ENCODE results near the gene KRT84. TPM values are rescaled to one million over a fixed set of nuclear protein-coding genes. Genes with fewer than 3 reads are reported as not detected.

The KRT84 gene
- total and polyA plus RNA-seq, 11 donors = not detected

GRCh38 chr12:52331039-52331438, 54.4 kb downstream of the KRT84 start:
- TF ChIP-seq POLR2A (IDR thresholded peaks at IDR 0.05) = no peak
- TF ChIP-seq, protein P1, sequence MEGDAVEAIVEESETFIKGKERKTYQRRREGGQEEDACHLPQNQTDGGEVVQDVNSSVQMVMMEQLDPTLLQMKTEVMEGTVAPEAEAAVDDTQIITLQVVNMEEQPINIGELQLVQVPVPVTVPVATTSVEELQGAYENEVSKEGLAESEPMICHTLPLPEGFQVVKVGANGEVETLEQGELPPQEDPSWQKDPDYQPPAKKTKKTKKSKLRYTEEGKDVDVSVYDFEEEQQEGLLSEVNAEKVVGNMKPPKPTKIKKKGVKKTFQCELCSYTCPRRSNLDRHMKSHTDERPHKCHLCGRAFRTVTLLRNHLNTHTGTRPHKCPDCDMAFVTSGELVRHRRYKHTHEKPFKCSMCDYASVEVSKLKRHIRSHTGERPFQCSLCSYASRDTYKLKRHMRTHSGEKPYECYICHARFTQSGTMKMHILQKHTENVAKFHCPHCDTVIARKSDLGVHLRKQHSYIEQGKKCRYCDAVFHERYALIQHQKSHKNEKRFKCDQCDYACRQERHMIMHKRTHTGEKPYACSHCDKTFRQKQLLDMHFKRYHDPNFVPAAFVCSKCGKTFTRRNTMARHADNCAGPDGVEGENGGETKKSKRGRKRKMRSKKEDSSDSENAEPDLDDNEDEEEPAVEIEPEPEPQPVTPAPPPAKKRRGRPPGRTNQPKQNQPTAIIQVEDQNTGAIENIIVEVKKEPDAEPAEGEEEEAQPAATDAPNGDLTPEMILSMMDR (IDR thresholded peaks at IDR 0.05) = no peak
- Histone ChIP-seq H3K9me3 (peaks cover 0 to 12% (median 4%) of the 10 kb centered on the region in 12 donors), H3K36me3 (no peaks in the 10 kb centered on the region), H3K27ac (no peak overlapping the region), H3K4me3 (no peak overlapping the region), H3K4me1 (no peaks in the 10 kb centered on the region), H3K27me3 (peaks cover 0 to 18% (median 0%) of the 10 kb centered on the region in 9 donors)
- 40 to 50% (median 43%) methylated on average over 1 of the region's 1 CpG for whole genome bisulfite sequencing, 4 donors
- no peak for ATAC-seq
- intact Hi-C loops (cut with DNase I) = no loop called here
- no peak for DNase-seq

- 68 to 86% (median 76%) methylated on average over 5 to 10 of the region's 10 CpGs for WGBS, 4 donors
Observed at GRCh38 chr12:52327830-52328500, 57.5 kb downstream of the KRT84 start.

More at GRCh38 chr12:52327830-52328500, 57.5 kb downstream of the KRT84 start:
- Histone ChIP-seq H3K36me3 (no peaks in the 10 kb centered on the region), H3K4me1 (no peaks in the 10 kb centered on the region), H3K27ac (no peak overlapping the region), H3K4me3 (no peak overlapping the region), H3K27me3 (peaks cover 0 to 12% (median 0%) of the 10 kb centered on the region in 9 donors), H3K9me3 (no peaks in the 10 kb centered on the region)
- DNase-seq = no peak
- intact Hi-C loops (cut with DNase I) = loop anchor here in 8 of 10 donors (1.0 to 5.0 kb wide), 3 partner anchors 171 to 172 kb away; no protein-coding TSS in a partner anchor
- ATAC-seq = peak in 3 of 4 donors; percentile 5 to 17 (median 16)
- TF ChIP-seq POLR2A (IDR thresholded peaks at IDR 0.05) = no peak
- TF ChIP-seq, protein P1 (IDR thresholded peaks at IDR 0.05) = no peak

Other genes with a start within 250 kb of the KRT84 start
- 1 to 10 TPM in 2 of 9 donors, under 1 TPM in 5, not detected in 2; 0.15 to 1.2 (median 0.24) TPM for gene KRT80, start 193.6 kb downstream of the KRT84 start, total RNA-seq
- under 1 TPM; 0.08 to 0.72 TPM for gene KRT80, start 193.6 kb downstream of the KRT84 start, polyA plus RNA-seq
- 10 to 100 TPM in 1 of 9 donors, 1 to 10 TPM in 4, under 1 TPM in 2, not detected in 2; 0.20 to 56.7 (median 3.6) TPM for gene KRT7, start 152.4 kb downstream of the KRT84 start, total RNA-seq
- under 1 TPM in 1 of 2 donors, not detected in 1; 0.76 TPM for gene KRT7, start 152.4 kb downstream of the KRT84 start, polyA plus RNA-seq
- not detected for gene KRT86, start 111.0 kb downstream of the KRT84 start, total RNA-seq
- not detected for gene KRT86, start 111.0 kb downstream of the KRT84 start, polyA plus RNA-seq
- gene KRT81, start 94.1 kb downstream of the KRT84 start, total RNA-seq = not detected
- gene KRT81, start 94.1 kb downstream of the KRT84 start, polyA plus RNA-seq = not detected
- not detected for gene KRT83, start 64.3 kb downstream of the KRT84 start, total RNA-seq
- gene KRT83, start 64.3 kb downstream of the KRT84 start, polyA plus RNA-seq = not detected
- gene KRT85, start 18.2 kb downstream of the KRT84 start, total RNA-seq = not detected
- gene KRT85, start 18.2 kb downstream of the KRT84 start, polyA plus RNA-seq = not detected
- gene KRT82, start 20.7 kb upstream of the KRT84 start, total RNA-seq = not detected
- not detected for gene KRT82, start 20.7 kb upstream of the KRT84 start, polyA plus RNA-seq
- gene KRT75, start 48.7 kb upstream of the KRT84 start, total RNA-seq = not detected
- gene KRT75, start 48.7 kb upstream of the KRT84 start, polyA plus RNA-seq = not detected
- gene KRT6B, start 66.5 kb upstream of the KRT84 start, total RNA-seq = not detected
- gene KRT6B, start 66.5 kb upstream of the KRT84 start, polyA plus RNA-seq = not detected
- not detected for gene KRT6C, start 88.2 kb upstream of the KRT84 start, total RNA-seq
- gene KRT6C, start 88.2 kb upstream of the KRT84 start, polyA plus RNA-seq = not detected
- gene KRT6A, start 107.6 kb upstream of the KRT84 start, total RNA-seq = under 1 TPM in 1 of 9 donors, not detected in 8; 0.11 TPM
- gene KRT6A, start 107.6 kb upstream of the KRT84 start, polyA plus RNA-seq = under 1 TPM in 1 of 2 donors, not detected in 1; 0.03 TPM
- gene KRT5, start 134.7 kb upstream of the KRT84 start, total RNA-seq = 1 to 10 TPM in 1 of 9 donors, not detected in 8; 3.4 TPM
- under 1 TPM in 1 of 2 donors, not detected in 1; 0.40 TPM for gene KRT5, start 134.7 kb upstream of the KRT84 start, polyA plus RNA-seq
- not detected for gene KRT71, start 167.5 kb upstream of the KRT84 start, total RNA-seq
- gene KRT71, start 167.5 kb upstream of the KRT84 start, polyA plus RNA-seq = not detected
- not detected for gene KRT74, start 188.2 kb upstream of the KRT84 start, total RNA-seq
- gene KRT74, start 188.2 kb upstream of the KRT84 start, polyA plus RNA-seq = not detected
- gene KRT72, start 215.8 kb upstream of the KRT84 start, total RNA-seq = not detected
- not detected for gene KRT72, start 215.8 kb upstream of the KRT84 start, polyA plus RNA-seq
- not detected for gene KRT73, start 232.9 kb upstream of the KRT84 start, total RNA-seq
- not detected for gene KRT73, start 232.9 kb upstream of the KRT84 start, polyA plus RNA-seq